Measurements from ENCODE around the gene MRPL23.

The MRPL23 gene

DNA sequence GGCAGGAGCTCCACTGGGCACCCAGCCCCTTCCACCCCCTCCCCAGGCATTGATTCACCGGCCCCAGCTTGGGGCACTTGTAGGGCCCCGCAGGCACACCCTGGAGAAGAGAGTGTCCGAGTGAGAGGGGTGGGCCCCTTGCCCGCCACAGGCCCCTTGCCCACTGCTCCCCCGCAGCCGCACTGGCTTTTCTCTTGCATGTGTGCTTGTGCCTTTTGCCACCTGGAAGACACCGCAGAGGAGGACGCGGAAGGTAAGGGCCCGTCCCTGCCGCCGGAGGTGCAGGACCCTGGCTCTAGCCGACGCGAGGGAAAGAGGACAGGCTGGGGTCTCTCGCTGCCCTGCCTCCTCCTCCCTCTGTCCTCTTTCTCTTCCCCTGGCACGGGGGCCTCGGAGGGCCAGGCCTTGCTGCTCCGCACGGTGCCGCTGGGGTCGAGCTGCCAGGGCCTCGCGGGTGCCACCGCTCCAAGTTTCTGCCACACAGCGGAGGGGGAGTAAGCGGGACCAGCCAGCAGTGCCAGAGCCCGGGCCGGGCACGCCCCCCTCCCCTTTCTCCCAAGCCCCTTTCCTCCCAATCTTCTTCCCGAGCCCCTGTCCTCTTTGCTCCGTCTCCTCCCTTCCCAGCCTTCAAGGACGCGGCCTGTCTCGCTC lies 18.1 kb upstream of the MRPL23 start:
- Histone ChIP-seq H3K27me3 (ENCODE audit: control insufficient read depth, insufficient read depth, low read length) (no peaks in the 10 kb centered on the region), H3K36me3 (ENCODE audit: control insufficient read depth, insufficient read depth, low read length) (no peaks in the 10 kb centered on the region), H3K9me3 (ENCODE audit: control insufficient read depth, insufficient read depth, low read length) (no peaks in the 10 kb centered on the region), H3K9ac (ENCODE audit: low read depth, low read length) (no peak overlapping the region), H3K27ac (ENCODE audit: low read depth, low read length) (no peak overlapping the region), H3K4me3 (ENCODE audit: low read depth, low read length) (no peak overlapping the region), H3K4me1 (ENCODE audit: control insufficient read depth, insufficient read depth, low read length) (no peaks in the 10 kb centered on the region)

DNA sequence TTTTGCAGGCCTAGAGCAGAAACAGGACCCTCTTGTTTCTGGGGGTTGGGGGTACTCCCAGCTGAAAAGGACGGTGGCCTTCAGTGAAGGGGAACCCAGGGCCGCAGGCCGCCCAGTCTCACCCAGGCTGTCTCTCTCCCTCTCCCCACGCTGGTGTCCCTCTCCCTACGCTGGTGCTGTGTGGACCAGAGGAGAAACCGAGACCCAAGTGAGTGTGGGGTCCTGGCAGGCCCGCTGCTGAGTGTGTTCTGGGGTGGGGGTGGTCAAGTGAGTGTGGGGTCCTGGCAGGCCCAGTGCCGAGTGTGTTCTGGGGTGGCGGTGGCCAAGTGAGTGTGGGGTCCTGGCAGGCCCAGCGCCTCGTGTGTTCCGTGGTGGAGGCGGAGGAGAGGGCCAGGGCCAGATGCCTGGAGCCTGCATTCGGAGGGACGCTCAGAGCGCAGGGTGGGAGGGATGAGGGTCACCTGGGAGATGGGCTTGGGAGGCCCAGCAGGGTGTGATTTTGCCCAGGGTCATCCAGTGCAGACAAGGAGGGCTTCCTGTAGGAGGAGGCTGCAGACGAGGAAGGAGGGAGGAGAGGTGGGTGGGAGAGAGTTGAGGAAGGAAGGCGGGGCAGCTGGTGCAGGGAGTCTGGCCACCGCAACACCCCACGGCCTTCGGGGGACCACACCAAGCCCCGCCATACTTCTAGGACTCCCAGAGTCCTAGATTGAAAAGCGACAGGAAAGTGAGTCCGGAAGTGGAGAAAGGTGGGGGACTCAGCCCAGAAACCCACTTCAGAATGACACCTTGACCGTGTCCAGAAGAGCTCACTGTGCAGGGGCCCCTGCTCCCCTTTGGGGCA lies 17.3 kb upstream of the MRPL23 start:
- no peak overlapping the region for H3K9ac ChIP-seq (ENCODE audit: low read depth, low read length)

DNA sequence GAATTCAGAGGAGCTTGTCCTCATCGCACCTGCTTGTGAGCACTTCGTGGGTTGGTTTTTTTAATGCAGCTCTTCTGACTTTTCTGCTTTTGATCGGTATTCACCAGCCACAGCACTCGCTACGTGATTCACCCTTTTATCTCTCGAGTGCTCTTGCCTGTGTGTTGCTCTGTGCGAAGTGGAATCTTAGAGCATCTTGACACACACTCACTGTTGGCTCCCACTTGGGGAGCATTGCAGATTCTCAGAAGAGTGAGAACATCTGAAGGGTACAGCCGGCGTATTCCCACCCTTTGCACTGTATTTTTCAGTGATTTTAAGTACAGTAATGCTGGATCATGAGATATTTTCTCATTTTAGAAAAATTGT lies 16.7 kb upstream of the MRPL23 start:
- no peak overlapping the region for H3K27ac ChIP-seq (ENCODE audit: low read depth, low read length)
- H3K36me3 ChIP-seq (ENCODE audit: control insufficient read depth, insufficient read depth, low read length): no peaks in the 10 kb centered on the region
- H3K9ac ChIP-seq (ENCODE audit: low read depth, low read length): no peak overlapping the region
- no peaks in the 10 kb centered on the region for H3K9me3 ChIP-seq (ENCODE audit: control insufficient read depth, insufficient read depth, low read length)
- H3K4me1 ChIP-seq (ENCODE audit: control insufficient read depth, insufficient read depth, low read length): no peaks in the 10 kb centered on the region
- no peaks in the 10 kb centered on the region for H3K27me3 ChIP-seq (ENCODE audit: control insufficient read depth, insufficient read depth, low read length)
- H3K4me3 ChIP-seq (ENCODE audit: low read depth, low read length): no peak overlapping the region

More for the DNA sequence above, 17.3 kb upstream of the MRPL23 start:
- Histone ChIP-seq H3K27ac (ENCODE audit: low read depth, low read length) (no peak overlapping the region), H3K9me3 (ENCODE audit: control insufficient read depth, insufficient read depth, low read length) (no peaks in the 10 kb centered on the region), H3K27me3 (ENCODE audit: control insufficient read depth, insufficient read depth, low read length) (no peaks in the 10 kb centered on the region), H3K4me1 (ENCODE audit: control insufficient read depth, insufficient read depth, low read length) (no peaks in the 10 kb centered on the region), H3K4me3 (ENCODE audit: low read depth, low read length) (no peak overlapping the region), H3K36me3 (ENCODE audit: control insufficient read depth, insufficient read depth, low read length) (no peaks in the 10 kb centered on the region)

- Histone ChIP-seq H3K27ac (ENCODE audit: low read depth, low read length) (no peak overlapping the region), H3K9me3 (ENCODE audit: control insufficient read depth, insufficient read depth, low read length) (no peaks in the 10 kb centered on the region), H3K4me1 (ENCODE audit: control insufficient read depth, insufficient read depth, low read length) (no peaks in the 10 kb centered on the region), H3K4me3 (ENCODE audit: low read depth, low read length) (no peak overlapping the region), H3K27me3 (ENCODE audit: control insufficient read depth, insufficient read depth, low read length) (no peaks in the 10 kb centered on the region), H3K9ac (ENCODE audit: low read depth, low read length) (no peak overlapping the region), H3K36me3 (ENCODE audit: control insufficient read depth, insufficient read depth, low read length) (no peaks in the 10 kb centered on the region)
These were observed 15.6 kb upstream of the MRPL23 start for GRCh38 chr11:1931341-1932104.

DNA sequence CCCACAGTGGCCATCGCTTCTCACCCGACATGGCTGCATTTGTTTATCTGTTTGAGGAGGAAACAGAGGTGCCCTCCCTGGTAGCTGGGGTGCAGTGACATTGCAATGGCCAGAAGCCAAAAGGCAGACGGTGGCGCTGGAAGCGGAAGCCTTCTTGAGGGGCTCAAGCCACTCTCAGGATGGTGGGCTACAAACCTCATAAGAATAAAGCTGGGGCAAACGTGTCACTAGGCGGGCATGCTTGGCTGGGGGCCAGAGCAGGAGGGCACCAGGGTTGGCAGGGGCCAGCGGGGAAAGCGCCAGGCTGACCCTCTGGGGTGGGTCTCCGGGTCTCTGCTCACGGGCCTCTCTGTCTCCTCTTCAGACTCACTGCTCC lies 15.0 kb upstream of the MRPL23 start:
- H3K27ac ChIP-seq (ENCODE audit: low read depth, low read length): no peak overlapping the region
- no peak overlapping the region for H3K4me3 ChIP-seq (ENCODE audit: low read depth, low read length)
- H3K9ac ChIP-seq (ENCODE audit: low read depth, low read length): no peak overlapping the region
- H3K9me3 ChIP-seq (ENCODE audit: control insufficient read depth, insufficient read depth, low read length): no peaks in the 10 kb centered on the region
- no peaks in the 10 kb centered on the region for H3K27me3 ChIP-seq (ENCODE audit: control insufficient read depth, insufficient read depth, low read length)
- no peaks in the 10 kb centered on the region for H3K36me3 ChIP-seq (ENCODE audit: control insufficient read depth, insufficient read depth, low read length)
- no peaks in the 10 kb centered on the region for H3K4me1 ChIP-seq (ENCODE audit: control insufficient read depth, insufficient read depth, low read length)

GRCh38 chr11:1932681-1933080 lies 14.5 kb upstream of the MRPL23 start:
- H3K9me3 ChIP-seq (ENCODE audit: control insufficient read depth, insufficient read depth, low read length): no peaks in the 10 kb centered on the region
- no peaks in the 10 kb centered on the region for H3K36me3 ChIP-seq (ENCODE audit: control insufficient read depth, insufficient read depth, low read length)
- H3K4me3 ChIP-seq (ENCODE audit: low read depth, low read length): no peak overlapping the region
- no peak overlapping the region for H3K27ac ChIP-seq (ENCODE audit: low read depth, low read length)
- H3K27me3 ChIP-seq (ENCODE audit: control insufficient read depth, insufficient read depth, low read length): no peaks in the 10 kb centered on the region
- no peaks in the 10 kb centered on the region for H3K4me1 ChIP-seq (ENCODE audit: control insufficient read depth, insufficient read depth, low read length)
- no peak overlapping the region for H3K9ac ChIP-seq (ENCODE audit: low read depth, low read length)

DNA sequence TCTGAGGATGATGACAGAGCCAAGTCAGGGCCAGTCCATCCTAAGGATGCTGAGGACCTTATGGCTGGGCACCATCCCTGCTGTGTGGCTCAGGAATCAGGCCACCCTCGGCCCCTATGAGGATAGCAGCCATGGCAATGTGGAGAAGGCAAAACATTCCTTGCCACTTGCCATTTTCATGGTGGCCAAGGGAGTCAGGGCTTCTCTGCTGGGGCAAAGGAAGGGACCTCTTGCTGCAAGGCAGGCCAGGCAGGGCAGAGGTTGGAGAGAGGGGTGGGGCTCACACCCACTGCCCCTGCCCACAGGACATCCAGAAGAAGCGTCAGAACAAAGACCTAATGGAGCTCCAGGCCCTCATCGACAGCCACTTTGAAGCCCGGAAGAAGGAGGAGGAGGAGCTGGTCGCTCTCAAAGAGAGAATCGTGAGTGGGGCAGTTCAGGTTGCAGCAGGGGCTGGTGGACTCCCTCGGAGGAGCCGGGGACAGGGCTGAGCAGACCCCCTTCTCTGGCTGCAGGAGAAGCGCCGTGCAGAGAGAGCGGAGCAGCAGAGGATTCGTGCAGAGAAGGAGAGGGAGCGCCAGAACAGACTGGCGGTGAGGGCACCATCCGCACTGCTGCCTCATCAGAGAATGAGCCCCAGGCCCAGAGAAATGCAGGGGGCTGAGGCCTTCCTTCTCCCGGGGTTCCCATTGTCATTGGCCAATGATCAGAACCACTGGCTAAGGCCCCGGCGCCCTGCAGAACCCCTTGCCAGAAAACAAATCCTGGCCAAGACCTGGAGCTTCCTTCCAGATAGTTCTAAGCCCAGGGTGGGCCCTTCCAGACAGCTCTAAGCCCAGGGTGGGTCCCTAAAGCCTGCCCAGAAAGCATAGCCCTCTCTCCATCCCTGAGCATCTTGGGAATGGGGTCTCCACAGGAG lies 13.5 kb upstream of the MRPL23 start:
- H3K36me3 ChIP-seq (ENCODE audit: control insufficient read depth, insufficient read depth, low read length): no peaks in the 10 kb centered on the region
- no peaks in the 10 kb centered on the region for H3K9me3 ChIP-seq (ENCODE audit: control insufficient read depth, insufficient read depth, low read length)
- no peak overlapping the region for H3K27ac ChIP-seq (ENCODE audit: low read depth, low read length)
- no peak overlapping the region for H3K9ac ChIP-seq (ENCODE audit: low read depth, low read length)
- H3K4me3 ChIP-seq (ENCODE audit: low read depth, low read length): no peak overlapping the region
- no peaks in the 10 kb centered on the region for H3K4me1 ChIP-seq (ENCODE audit: control insufficient read depth, insufficient read depth, low read length)
- no peaks in the 10 kb centered on the region for H3K27me3 ChIP-seq (ENCODE audit: control insufficient read depth, insufficient read depth, low read length)

DNA sequence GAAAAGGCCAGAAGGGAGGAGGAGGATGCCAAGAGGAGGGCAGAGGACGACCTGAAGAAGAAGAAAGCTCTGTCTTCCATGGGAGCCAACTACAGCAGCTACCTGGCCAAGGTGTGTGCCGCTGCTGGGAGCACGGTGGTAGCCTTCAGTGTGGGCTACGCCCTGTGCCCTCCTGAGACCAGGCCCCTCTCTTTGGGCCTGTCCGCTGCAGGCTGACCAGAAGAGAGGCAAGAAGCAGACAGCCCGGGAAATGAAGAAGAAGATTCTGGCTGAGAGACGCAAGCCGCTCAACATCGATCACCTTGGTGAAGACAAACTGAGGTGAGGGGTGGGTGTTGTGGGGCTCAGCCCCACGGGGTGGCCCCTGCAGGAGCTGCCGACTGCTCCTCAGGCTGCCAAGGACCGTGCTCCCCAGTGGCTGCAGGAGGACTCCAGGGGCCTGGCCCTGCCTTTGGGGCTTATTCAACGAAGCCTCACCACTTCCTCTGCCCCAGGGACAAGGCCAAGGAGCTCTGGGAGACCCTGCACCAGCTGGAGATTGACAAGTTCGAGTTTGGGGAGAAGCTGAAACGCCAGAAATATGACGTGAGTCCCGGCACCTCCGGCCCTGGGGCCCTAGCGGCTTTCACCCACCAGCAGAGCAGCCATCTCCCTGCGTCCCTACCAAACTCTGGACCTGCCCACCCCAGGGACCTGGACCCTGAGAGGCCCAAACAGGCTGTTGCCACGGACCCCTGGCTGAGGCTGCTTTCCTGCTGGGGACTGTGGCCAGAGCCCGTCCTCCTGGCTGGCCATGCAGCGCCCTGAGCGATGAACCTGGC lies 12.6 kb upstream of the MRPL23 start:
- H3K27me3 ChIP-seq (ENCODE audit: control insufficient read depth, insufficient read depth, low read length): no peaks in the 10 kb centered on the region
- no peak overlapping the region for H3K4me3 ChIP-seq (ENCODE audit: low read depth, low read length)
- H3K9me3 ChIP-seq (ENCODE audit: control insufficient read depth, insufficient read depth, low read length): no peaks in the 10 kb centered on the region
- H3K4me1 ChIP-seq (ENCODE audit: control insufficient read depth, insufficient read depth, low read length): no peaks in the 10 kb centered on the region
- H3K36me3 ChIP-seq (ENCODE audit: control insufficient read depth, insufficient read depth, low read length): no peaks in the 10 kb centered on the region
- H3K9ac ChIP-seq (ENCODE audit: low read depth, low read length): no peak overlapping the region
- no peak overlapping the region for H3K27ac ChIP-seq (ENCODE audit: low read depth, low read length)

GRCh38 chr11:1935156-1936071 lies 11.7 kb upstream of the MRPL23 start:
- H3K9ac ChIP-seq (ENCODE audit: low read depth, low read length): no peak overlapping the region
- no peak overlapping the region for H3K27ac ChIP-seq (ENCODE audit: low read depth, low read length)
- H3K27me3 ChIP-seq (ENCODE audit: control insufficient read depth, insufficient read depth, low read length): no peaks in the 10 kb centered on the region
- no peaks in the 10 kb centered on the region for H3K9me3 ChIP-seq (ENCODE audit: control insufficient read depth, insufficient read depth, low read length)
- no peak overlapping the region for H3K4me3 ChIP-seq (ENCODE audit: low read depth, low read length)
- H3K4me1 ChIP-seq (ENCODE audit: control insufficient read depth, insufficient read depth, low read length): no peaks in the 10 kb centered on the region
- H3K36me3 ChIP-seq (ENCODE audit: control insufficient read depth, insufficient read depth, low read length): no peaks in the 10 kb centered on the region

Data from HUES48 (cell line).